A549 (cell line): ENCODE data around the gene UCN. TPM values are rescaled to one million over a fixed set of nuclear protein-coding genes. Genes with fewer than 3 reads are reported as not detected.

Source experiments
- ATAC-seq, 2 experiments: fragments of 200-7000 bp in 1 of 2; fragments of >200 bp in 1 of 2; cut with Nextera tagmentation in 1 of 2; cut with Tn5 transposase in 1 of 2; 3 replicates each; pipeline versions ENCODE4 v1.8.0 to v1.9.1; 2018 to 2020; ENCODE audit warnings: mild to moderate bottlenecking in 1 of 2, moderate library complexity in 1 of 2
- CTCF ChIA-PET: fragments of 300-600 bp; sonication (Branson Sonifier 250); formaldehyde crosslinking; extraction: SDS; loops from one replicate; lab custom pipeline; 2021; ENCODE audit warnings: antibody characterized with exemption, inconsistent platforms; lab: Yijun Ruan, JAX
- POLR2A ChIA-PET: fragments of 350-600 bp; formaldehyde crosslinking; extraction: SDS; loops from one replicate; lab custom pipeline; 2021; ENCODE audit warnings: antibody characterized with exemption, inconsistent platforms; lab: Yijun Ruan, JAX
- DNase-seq, 2 experiments: peaks; one replicate each; pipeline versions ENCODE4 v3.0.0 to v3.0.0-alpha.2; 2011 to 2016; ENCODE audit warnings: low read depth in 1 of 2, low spot score in 1 of 2
- FAIRE-seq: peaks from 2 replicates; lab custom pipeline; 2011; peaks lifted over from hg19 to GRCh38; lab: Jason Lieb, UNC
- H3K27ac ChIP-seq, 2 experiments: fragments of >200 bp; sonication (Bioruptor Twin); formaldehyde crosslinking; 3 replicates each; pipeline ENCODE4 v1.5.1; 2016 to 2017
- H3K4me1 ChIP-seq: fragments of >200 bp; sonication (Bioruptor Twin); formaldehyde crosslinking; 3 replicates; pipeline ENCODE4 v1.6.1; 2016
- H3K4me2 ChIP-seq: fragments of >200 bp; sonication (Bioruptor Twin); formaldehyde crosslinking; 3 replicates; pipeline ENCODE4 v1.6.1; 2016
- H3K4me3 ChIP-seq: fragments of >200 bp; sonication (Bioruptor Twin); formaldehyde crosslinking; 3 replicates; pipeline ENCODE4 v1.5.1; 2016
- H3K9me3 ChIP-seq: fragments of >200 bp; sonication (Bioruptor Twin); formaldehyde crosslinking; 3 replicates; pipeline ENCODE4 v1.6.1; 2016
- ATOH8 ChIP-seq: fragments of 250-450 bp; sonication (Bioruptor Pico); IDR thresholded peaks from 2 replicates; pipeline ENCODE4 v1.5.0; 2020; ENCODE audit warnings: low read depth, mild to moderate bottlenecking, moderate library complexity
- BCL3 ChIP-seq: fragments of >200 bp; sonication (Bioruptor Twin); formaldehyde crosslinking; IDR thresholded peaks from 3 replicates; pipeline ENCODE4 v1.6.1; 2016
- BHLHE40 ChIP-seq: IDR thresholded peaks from 2 replicates; pipeline ENCODE4 v1.6.1; 2012; ENCODE audit warnings: low read depth, low read length, inconsistent platforms
- CBX2 ChIP-seq: fragments of 200-600 bp; sonication (generic); IDR thresholded peaks from 2 replicates; pipeline ENCODE4 v1.6.1; 2016; ENCODE audit warnings: low read depth, mild to moderate bottlenecking, borderline replicate concordance
- CBX8 ChIP-seq: fragments of 200-600 bp; sonication (generic); IDR thresholded peaks from 2 replicates; pipeline ENCODE4 v1.6.1; 2016
- CHD2 ChIP-seq: fragments of 150-350 bp; IDR thresholded peaks from 2 replicates; pipeline ENCODE4 v1.6.1; 2014; ENCODE audit warnings: low read length; ENCODE audit not compliant: partially characterized antibody
- CHD4 ChIP-seq: fragments of 200-600 bp; sonication (generic); IDR thresholded peaks from 2 replicates; pipeline ENCODE4 v1.6.1; 2016; ENCODE audit warnings: antibody characterized with exemption, mild to moderate bottlenecking, borderline replicate concordance
- CTCF ChIP-seq: fragments of >200 bp; sonication (Bioruptor Twin); formaldehyde crosslinking; IDR thresholded peaks from 3 replicates; pipeline ENCODE4 v1.5.1; 2016
- EHF ChIP-seq: fragments of 250-450 bp; sonication (Bioruptor Pico); IDR thresholded peaks from 2 replicates; pipeline ENCODE4 v1.5.0; 2020; ENCODE audit warnings: mild to moderate bottlenecking
- ELK1 ChIP-seq: fragments of 150-350 bp; IDR thresholded peaks from 2 replicates; pipeline ENCODE4 v1.6.1; 2014; ENCODE audit warnings: low read depth, mild to moderate bottlenecking, low read length
- FOSB ChIP-seq: fragments of 250-450 bp; sonication (Bioruptor Pico); IDR thresholded peaks from 2 replicates; pipeline ENCODE4 v1.5.0; 2020; ENCODE audit warnings: mild to moderate bottlenecking, moderate library complexity
- GATA3 ChIP-seq: IDR thresholded peaks from 2 replicates; pipeline ENCODE4 v1.6.1; 2012; ENCODE audit warnings: borderline replicate concordance
- HOXA7 ChIP-seq: fragments of 250-450 bp; sonication (Bioruptor Pico); IDR thresholded peaks from 2 replicates; pipeline ENCODE4 v1.5.0; 2020; ENCODE audit warnings: mild to moderate bottlenecking, moderate library complexity
- JUN ChIP-seq, 2 experiments: fragments of >200 bp; sonication (Bioruptor Twin); formaldehyde crosslinking; IDR thresholded peaks; 2 replicates in 1 of 2; 3 replicates in 1 of 2; pipeline ENCODE4 v1.6.1; 2016 to 2017
- MAX ChIP-seq: IDR thresholded peaks from 2 replicates; pipeline ENCODE4 v1.6.1; 2012
- MAZ ChIP-seq: fragments of 150-350 bp; IDR thresholded peaks from 2 replicates; pipeline ENCODE4 v1.6.1; 2014; ENCODE audit warnings: antibody characterized with exemption, low read depth, low read length, borderline replicate concordance
- NFE2L2 ChIP-seq: fragments of 150-350 bp; conservative IDR thresholded peaks from 2 replicates; pipeline ENCODE4 v1.6.1; 2014; ENCODE audit warnings: low read length
- NR3C1 ChIP-seq: fragments of >200 bp; sonication (Bioruptor Twin); formaldehyde crosslinking; IDR thresholded peaks from 3 replicates; pipeline ENCODE4 v1.6.1; 2017
- PBX3 ChIP-seq: IDR thresholded peaks from 2 replicates; pipeline ENCODE4 v1.6.1; 2012
- POLR2AphosphoS2 ChIP-seq: conservative IDR thresholded peaks from 2 replicates; pipeline ENCODE4 v1.6.1; 2012; ENCODE audit warnings: low read length, improper control_type of control experiment, inconsistent platforms
- RAD21 ChIP-seq, 2 experiments: fragments of >200 bp in 1 of 2; sonication (Bioruptor Twin) in 1 of 2; formaldehyde crosslinking in 1 of 2; IDR thresholded peaks in 1 of 2; conservative IDR thresholded peaks in 1 of 2; 2 replicates in 1 of 2; 3 replicates in 1 of 2; pipeline ENCODE4 v1.6.1; 2012 to 2018; ENCODE audit warnings: inconsistent platforms in 1 of 2
- REST ChIP-seq: fragments of 200-600 bp; sonication (generic); IDR thresholded peaks from 2 replicates; pipeline ENCODE4 v1.6.1; 2016; ENCODE audit warnings: antibody characterized with exemption, mild to moderate bottlenecking, moderate library complexity
- RFX5 ChIP-seq: fragments of 450-650 bp; IDR thresholded peaks from 2 replicates; pipeline ENCODE4 v1.7.1; 2014; ENCODE audit warnings: antibody characterized with exemption, mild to moderate bottlenecking, moderate library complexity
- SMC3 ChIP-seq: fragments of >200 bp; sonication (Bioruptor Twin); formaldehyde crosslinking; IDR thresholded peaks from 3 replicates; pipeline ENCODE4 v1.6.1; 2018; ENCODE audit warnings: inconsistent platforms
- TFCP2L1 ChIP-seq: fragments of 250-450 bp; sonication (Bioruptor Pico); IDR thresholded peaks from 2 replicates; pipeline ENCODE4 v1.5.0; 2021; ENCODE audit warnings: mild to moderate bottlenecking
- TP53 ChIP-seq: fragments of 250-450 bp; sonication (Bioruptor Pico); IDR thresholded peaks from 2 replicates; pipeline ENCODE4 v1.5.0; 2021; ENCODE audit warnings: mild to moderate bottlenecking, moderate library complexity
- ZC3H11A ChIP-seq: fragments of 450-650 bp; IDR thresholded peaks from 2 replicates; pipeline ENCODE4 v1.6.1; 2014; ENCODE audit warnings: antibody characterized with exemption, mild to moderate bottlenecking
- ZFP36 ChIP-seq: fragments of 450-650 bp; IDR thresholded peaks from 2 replicates; pipeline ENCODE4 v1.6.1; 2014; ENCODE audit warnings: borderline replicate concordance; ENCODE audit not compliant: partially characterized antibody
- WGBS: methylation state at CpG from one replicate; pipeline ENCODE4 v1.1.6; 2017; ENCODE audit errors: missing lambda C conversion rate; 5-methylcytosine and 5-hydroxymethylcytosine counted together
- polyA plus RNA-seq, 4 experiments: library from polyadenylated mRNA; depleted of rRNA in 3 of 4; stranded (reverse); fragments of >200 nt; fragmentation: RNase III in 1 of 4; extraction: RNeasy Plus Mini Kit Qiagen cat#74134 plus additional on column Dnase treatment in 1 of 4; gene quantifications; 2 replicates in 3 of 4; 3 replicates in 1 of 4; pipeline ENCODE4 v1.2.3, GENCODE V29; 2011 to 2017

The UCN gene
- polyA plus RNA-seq, 2 of the 4 experiments (the other 2 are of a cell fraction), result 0.76 to 1.0 TPM

GRCh38 chr2:27264253-27264752, 43.9 kb downstream of the UCN start (continued):
- no peak for TF ChIP-seq ATOH8
- no peak for TF ChIP-seq CTCF
- TF ChIP-seq CHD2, result no peak
- no peak for TF ChIP-seq TP53 (CRISPR knock-in tag)
- TF ChIP-seq ZFP36, result peak; percentile 81
- no peak for TF ChIP-seq RAD21 (conservative IDR thresholded peaks at IDR 0.05 in 1 of 2, IDR thresholded peaks at IDR 0.05 in 1 of 2)
- TF ChIP-seq GATA3, result no peak
- TF ChIP-seq NR3C1, result no peak
- TF ChIP-seq POLR2AphosphoS2, result no peak
- peak; percentile 21; the same call in 1 of the 2 replicates for TF ChIP-seq BHLHE40
- TF ChIP-seq FOSB, result no peak
- TF ChIP-seq RFX5, result no peak
- no peak for TF ChIP-seq ZC3H11A
- no peak for TF ChIP-seq CHD4
- TF ChIP-seq EHF, result no peak
- TF ChIP-seq MAZ, result no peak
- no peak for TF ChIP-seq ELK1

- H3K4me3 ChIP-seq, result peak overlapping the region; percentile 75
- DNase-seq (no peak), FAIRE-seq (no peak), ATAC-seq (peak in 1 of 2 experiments; percentile 5; a peak in 3 of 6 replicates)
- WGBS, result 3% methylated on average over 46 of the region's 46 CpGs
- ChIA-PET CTCF (interaction anchor here (0.7 to 14.1 kb wide), 19 partner anchors 8 to 167 kb away, joined by 3 to 302 read pairs (median 5); partner anchors contain the start of genes DNAJC5G, MPV17, TRIM54 and UCN), POLR2A (interaction anchor here (1.1 to 1.4 kb wide), 2 partner anchors 8 to 30 kb away, joined by 4 to 5 read pairs; no protein-coding TSS in a partner anchor)
- peak overlapping the region; percentile 28 to 82; a peak in 4 of 6 replicates for H3K27ac ChIP-seq
- peak overlapping the region; percentile 94 for H3K4me2 ChIP-seq
- peaks cover 21% of the 10 kb centered on the region for H3K4me1 ChIP-seq
- H3K9me3 ChIP-seq, result no peaks in the 10 kb centered on the region
- TF ChIP-seq JUN (IDR thresholded peaks at IDR 0.05) (no peak), PBX3 (no peak), NFE2L2 (no peak), TFCP2L1 (CRISPR knock-in tag) (no peak), CBX2 (no peak), CBX8 (peak; percentile 78), BCL3 (no peak), GATA3 (no peak), HOXA7 (CRISPR knock-in tag) (no peak), MAX (no peak), REST (no peak), SMC3 (no peak)
Measured at GRCh38 chr2:27263287-27264252, 44.7 kb downstream of the UCN start.
